IMR-90 (cell line): ENCODE measurements around the gene CD248. TPM values are rescaled to one million over a fixed set of nuclear protein-coding genes. Genes with fewer than 3 reads are reported as not detected.

ENCODE experiments used
- ATAC-seq: fragments of 200-7000 bp; cut with Tn5 transposase; 2 replicates; pipeline ENCODE4 v1.9.1; 2020; ENCODE audit warnings: low read depth, mild to moderate bottlenecking, moderate library complexity
- BruUV-seq: library from RNA; stranded (reverse); fragments of 400-500 nt; replicated peaks from 2 replicates; lab custom pipeline; 2021; lab: Mats Ljungman, UMichigan
- CTCF ChIA-PET: fragments of 300-600 bp; formaldehyde crosslinking; extraction: SDS; loops from one replicate; lab custom pipeline; 2021; ENCODE audit warnings: antibody characterized with exemption; lab: Yijun Ruan, JAX
- POLR2A ChIA-PET: fragments of 300-600 bp; sonication (Branson Sonifier 250); formaldehyde crosslinking; loops from one replicate; lab custom pipeline; 2022; ENCODE audit warnings: antibody characterized with exemption; ENCODE audit not compliant: unreplicated experiment; lab: Charles Lee
- DNase-seq: peaks from one replicate; pipeline ENCODE4 v3.0.0; 2013
- H2AFZ ChIP-seq: replicated peaks from 2 replicates; pipeline ENCODE3; 2013; ENCODE audit warnings: low read length, mild to moderate bottlenecking; ENCODE audit not compliant: poor library complexity
- H2AK5ac ChIP-seq: 2 replicates; pipeline ENCODE4 v1.6.1; 2013; ENCODE audit warnings: low read depth, low read length, inconsistent platforms
- H2AK9ac ChIP-seq: replicated peaks from 2 replicates; pipeline ENCODE3; 2013; ENCODE audit warnings: mild to moderate bottlenecking, low read depth, low read length, moderate library complexity; ENCODE audit not compliant: poor library complexity
- H2BK120ac ChIP-seq: 2 replicates; pipeline ENCODE4 v1.6.1; 2013; ENCODE audit warnings: low read depth, low read length, inconsistent platforms
- H2BK15ac ChIP-seq: 3 replicates; pipeline ENCODE4 v1.6.1; 2013; ENCODE audit warnings: low read depth, low read length, inconsistent platforms
- H2BK20ac ChIP-seq: 2 replicates; pipeline ENCODE4 v1.6.1; 2013; ENCODE audit warnings: low read depth, mild to moderate bottlenecking, inconsistent platforms, low read length, moderate library complexity
- H2BK5ac ChIP-seq: 2 replicates; pipeline ENCODE4 v1.6.1; 2013; ENCODE audit warnings: mild to moderate bottlenecking, low read depth, low read length, inconsistent platforms; ENCODE audit not compliant: poor library complexity, severe bottlenecking
- H3K14ac ChIP-seq: replicated peaks from 2 replicates; pipeline ENCODE4 v1.6.1; 2013; ENCODE audit warnings: low read depth, low read length, inconsistent platforms
- H3K18ac ChIP-seq: 2 replicates; pipeline ENCODE4 v1.6.1; 2013; ENCODE audit warnings: low read depth, low read length, control low read depth
- H3K23ac ChIP-seq: 2 replicates; pipeline ENCODE4 v1.6.1; 2013; ENCODE audit warnings: low read depth, low read length, inconsistent platforms
- H3K27ac ChIP-seq: 2 replicates; pipeline ENCODE4 v1.5.1; 2013; ENCODE audit warnings: mild to moderate bottlenecking, control low read depth, low read length; ENCODE audit not compliant: insufficient read depth
- H3K27me3 ChIP-seq: 2 replicates; pipeline ENCODE4 v1.6.1; 2013; ENCODE audit warnings: low read length; ENCODE audit not compliant: control insufficient read depth, insufficient read depth
- H3K36me3 ChIP-seq: 2 replicates; pipeline ENCODE4 v1.6.1; 2013; ENCODE audit warnings: low read length, mixed read lengths; ENCODE audit not compliant: control insufficient read depth, insufficient read depth
- H3K4ac ChIP-seq: 2 replicates; pipeline ENCODE4 v1.6.1; 2013; ENCODE audit warnings: low read depth, low read length, inconsistent platforms
- H3K4me1 ChIP-seq: 2 replicates; pipeline ENCODE4 v1.6.1; 2013; ENCODE audit warnings: low read length, mixed read lengths; ENCODE audit not compliant: control insufficient read depth, insufficient read depth
- H3K4me2 ChIP-seq: 2 replicates; pipeline ENCODE4 v1.6.1; 2013; ENCODE audit warnings: low read depth, mild to moderate bottlenecking, control low read depth, low read length, moderate library complexity
- H3K4me3 ChIP-seq: 2 replicates; pipeline ENCODE4 v1.5.1; 2013; ENCODE audit warnings: low read depth, mild to moderate bottlenecking, control low read depth, low read length, moderate library complexity; ENCODE audit not compliant: insufficient read depth
- H3K56ac ChIP-seq: 2 replicates; pipeline ENCODE4 v1.6.1; 2013; ENCODE audit warnings: low read length, inconsistent platforms; ENCODE audit not compliant: insufficient read depth; ENCODE audit errors: extremely low read depth
- H3K79me1 ChIP-seq, 2 experiments: 2 replicates each; pipeline ENCODE4 v1.6.1; 2013; ENCODE audit warnings: low read length in 2 of 2, inconsistent platforms in 1 of 2, low read depth in 1 of 2
- H3K9ac ChIP-seq: 2 replicates; pipeline ENCODE4 v1.6.1; 2013; ENCODE audit warnings: low read depth, low read length, control low read depth
- H3K9me1 ChIP-seq: 2 replicates; pipeline ENCODE4 v1.6.1; 2013; ENCODE audit warnings: low read length, inconsistent platforms; ENCODE audit not compliant: insufficient read depth
- H3K9me3 ChIP-seq: 2 replicates; pipeline ENCODE4 v1.6.1; 2013; ENCODE audit warnings: low read length; ENCODE audit not compliant: control insufficient read depth, insufficient read depth
- H4K20me1 ChIP-seq: 2 replicates; pipeline ENCODE4 v1.6.1; 2013; ENCODE audit warnings: low read length, inconsistent platforms; ENCODE audit not compliant: insufficient read depth
- H4K5ac ChIP-seq: 2 replicates; pipeline ENCODE4 v1.6.1; 2013; ENCODE audit warnings: mild to moderate bottlenecking, low read depth, low read length, control low read depth
- H4K8ac ChIP-seq, 2 experiments: 2 replicates each; pipeline ENCODE4 v1.6.1; 2013; ENCODE audit warnings: low read depth in 2 of 2, low read length in 2 of 2, control low read depth in 1 of 2, inconsistent platforms in 1 of 2
- H4K91ac ChIP-seq: 2 replicates; pipeline ENCODE4 v1.6.1; 2013; ENCODE audit warnings: low read depth, low read length, inconsistent platforms; ENCODE audit not compliant: insufficient read depth
- BHLHE40 ChIP-seq: fragments of 150-350 bp; IDR thresholded peaks from 2 replicates; pipeline ENCODE4 v1.6.1; 2016; ENCODE audit warnings: mild to moderate bottlenecking, low read depth, low read length
- CEBPB ChIP-seq: IDR thresholded peaks from 2 replicates; pipeline ENCODE4 v1.6.1; 2012; ENCODE audit warnings: low read depth, low read length, improper control_type of control experiment
- CHD1 ChIP-seq: IDR thresholded peaks from 2 replicates; pipeline ENCODE4 v1.6.1; 2012; ENCODE audit warnings: low read depth, low read length, improper control_type of control experiment
- FOS ChIP-seq: fragments of 150-350 bp; IDR thresholded peaks from 2 replicates; pipeline ENCODE4 v1.6.1; 2016; ENCODE audit warnings: low read depth, low read length
- MAFK ChIP-seq: IDR thresholded peaks from 2 replicates; pipeline ENCODE4 v1.6.1; 2012; ENCODE audit warnings: low read depth, low read length, improper control_type of control experiment
- MAZ ChIP-seq: IDR thresholded peaks from 2 replicates; pipeline ENCODE4 v1.6.1; 2012; ENCODE audit warnings: low read depth, mild to moderate bottlenecking, low read length, improper control_type of control experiment, moderate library complexity, borderline replicate concordance
- MXI1 ChIP-seq: IDR thresholded peaks from 2 replicates; pipeline ENCODE4 v1.6.1; 2012; ENCODE audit warnings: low read depth, mild to moderate bottlenecking, low read length, moderate library complexity, borderline replicate concordance
- NFE2L2 ChIP-seq: fragments of 150-350 bp; IDR thresholded peaks from 2 replicates; pipeline ENCODE4 v1.6.1; 2016; ENCODE audit warnings: low read depth, mild to moderate bottlenecking, low read length
- POLR2A ChIP-seq: IDR thresholded peaks from 2 replicates; pipeline ENCODE4 v1.6.1; 2012; ENCODE audit warnings: mild to moderate bottlenecking, low read depth, low read length
- RAD21 ChIP-seq: IDR thresholded peaks from 2 replicates; pipeline ENCODE4 v1.6.1; 2012; ENCODE audit warnings: low read length, improper control_type of control experiment
- RCOR1 ChIP-seq: IDR thresholded peaks from 2 replicates; pipeline ENCODE4 v1.6.1; 2012; ENCODE audit warnings: mild to moderate bottlenecking, low read length, improper control_type of control experiment; ENCODE audit not compliant: insufficient replicate concordance
- RFX5 ChIP-seq: IDR thresholded peaks from 2 replicates; pipeline ENCODE4 v1.8.0; 2012; ENCODE audit warnings: low read depth, mild to moderate bottlenecking, low read length, moderate library complexity
- SMC3 ChIP-seq: fragments of 150-350 bp; IDR thresholded peaks from 2 replicates; pipeline ENCODE4 v1.6.1; 2016; ENCODE audit warnings: low read depth, mild to moderate bottlenecking, antibody characterized with exemption, low read length, moderate library complexity
- WGBS, 2 experiments: methylation state at CpG; one replicate each; pipeline versions ENCODE4 v1.1.5 to v1.1.7; 2013; ENCODE audit warnings: missing lambda C conversion rate in 2 of 2; ENCODE audit not compliant: insufficient read length in 1 of 2; ENCODE audit errors: extremely low coverage in 2 of 2; 5-methylcytosine and 5-hydroxymethylcytosine counted together
- dilution Hi-C: fragments of 300-500 bp; cut with HindIII; formaldehyde crosslinking; loops from one replicate; pipeline ENCODE4 v1.14.3; 2018; ENCODE audit warnings: low sequenced_read_pairs; ENCODE audit not compliant: unreplicated experiment
- in situ Hi-C: fragments of 300-500 bp; cut with MboI; formaldehyde crosslinking; loops from 3 replicates; pipeline ENCODE4 v1.14.3; 2019; ENCODE audit warnings: low sequenced_read_pairs, inconsistent platforms, mixed read lengths
- intact Hi-C: fragments of 100-400 bp; cut with micrococcal nuclease; formaldehyde crosslinking; loops from 2 replicates; pipeline ENCODE4 v1.10.0; 2022
- polyA plus RNA-seq, 3 experiments: library from polyadenylated mRNA; depleted of rRNA; stranded (reverse); fragments of >200 nt; gene quantifications; 2 replicates each; pipeline ENCODE4 v1.2.3, GENCODE V29; 2012; ENCODE audit warnings: low replicate concordance in 1 of 3
- total RNA-seq: library from RNA; depleted of rRNA; stranded (reverse); fragments of >200 nt; gene quantifications from 2 replicates; pipeline ENCODE4 v1.2.3, GENCODE V29; 2012
- TF ChIP-seq, protein P1 (sequence below): fragments of 150-350 bp; IDR thresholded peaks from 2 replicates; pipeline ENCODE4 v1.6.1; 2016; ENCODE audit warnings: low read depth, mild to moderate bottlenecking, low read length, moderate library complexity, borderline replicate concordance
- TF ChIP-seq, protein P2 (sequence below): fragments of 150-350 bp; IDR thresholded peaks from 2 replicates; pipeline ENCODE4 v1.6.1; 2017; ENCODE audit warnings: mild to moderate bottlenecking, antibody characterized with exemption, low read length, low read depth
- TF ChIP-seq, protein P3 (sequence below): conservative IDR thresholded peaks from 2 replicates; pipeline ENCODE4 v1.5.1; 2012; ENCODE audit warnings: mild to moderate bottlenecking, low read depth, low read length, improper control_type of control experiment

Gene CD248
- total and polyA plus RNA-seq, 2 of the 4 experiments (the other 2 are of a cell fraction) = 19.5 to 223 TPM

DNA sequence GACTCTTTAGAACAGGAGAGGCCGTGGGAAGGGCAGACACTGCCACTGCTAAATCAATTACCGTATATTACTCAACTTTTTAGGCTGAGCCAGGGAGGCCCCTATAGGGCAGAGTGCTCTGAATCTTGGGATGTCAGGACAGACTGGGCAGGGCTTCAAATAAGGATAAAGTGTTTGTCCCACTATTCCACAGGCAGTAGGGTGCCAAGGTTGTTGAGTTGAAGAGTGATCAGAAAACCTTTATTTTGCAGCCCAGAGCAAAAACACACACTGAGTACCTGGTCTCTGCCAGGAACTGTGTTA lies 32.2 kb upstream of the CD248 start:
- no peak for TF ChIP-seq MAZ
- no peak for TF ChIP-seq MAFK
- TF ChIP-seq NFE2L2 = no peak
- no peak for TF ChIP-seq CEBPB
- TF ChIP-seq SMC3 = no peak
- no peak for TF ChIP-seq RAD21
- TF ChIP-seq, protein P1, sequence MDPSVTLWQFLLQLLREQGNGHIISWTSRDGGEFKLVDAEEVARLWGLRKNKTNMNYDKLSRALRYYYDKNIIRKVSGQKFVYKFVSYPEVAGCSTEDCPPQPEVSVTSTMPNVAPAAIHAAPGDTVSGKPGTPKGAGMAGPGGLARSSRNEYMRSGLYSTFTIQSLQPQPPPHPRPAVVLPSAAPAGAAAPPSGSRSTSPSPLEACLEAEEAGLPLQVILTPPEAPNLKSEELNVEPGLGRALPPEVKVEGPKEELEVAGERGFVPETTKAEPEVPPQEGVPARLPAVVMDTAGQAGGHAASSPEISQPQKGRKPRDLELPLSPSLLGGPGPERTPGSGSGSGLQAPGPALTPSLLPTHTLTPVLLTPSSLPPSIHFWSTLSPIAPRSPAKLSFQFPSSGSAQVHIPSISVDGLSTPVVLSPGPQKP = no peak
- TF ChIP-seq POLR2A = no peak
- no peak for TF ChIP-seq MXI1
- TF ChIP-seq, protein P2, sequence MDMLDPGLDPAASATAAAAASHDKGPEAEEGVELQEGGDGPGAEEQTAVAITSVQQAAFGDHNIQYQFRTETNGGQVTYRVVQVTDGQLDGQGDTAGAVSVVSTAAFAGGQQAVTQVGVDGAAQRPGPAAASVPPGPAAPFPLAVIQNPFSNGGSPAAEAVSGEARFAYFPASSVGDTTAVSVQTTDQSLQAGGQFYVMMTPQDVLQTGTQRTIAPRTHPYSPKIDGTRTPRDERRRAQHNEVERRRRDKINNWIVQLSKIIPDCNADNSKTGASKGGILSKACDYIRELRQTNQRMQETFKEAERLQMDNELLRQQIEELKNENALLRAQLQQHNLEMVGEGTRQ = no peak
- TF ChIP-seq FOS = no peak
- no peak for TF ChIP-seq CHD1
- TF ChIP-seq RCOR1 = no peak
- no peak for TF ChIP-seq BHLHE40
- TF ChIP-seq, protein P3, sequence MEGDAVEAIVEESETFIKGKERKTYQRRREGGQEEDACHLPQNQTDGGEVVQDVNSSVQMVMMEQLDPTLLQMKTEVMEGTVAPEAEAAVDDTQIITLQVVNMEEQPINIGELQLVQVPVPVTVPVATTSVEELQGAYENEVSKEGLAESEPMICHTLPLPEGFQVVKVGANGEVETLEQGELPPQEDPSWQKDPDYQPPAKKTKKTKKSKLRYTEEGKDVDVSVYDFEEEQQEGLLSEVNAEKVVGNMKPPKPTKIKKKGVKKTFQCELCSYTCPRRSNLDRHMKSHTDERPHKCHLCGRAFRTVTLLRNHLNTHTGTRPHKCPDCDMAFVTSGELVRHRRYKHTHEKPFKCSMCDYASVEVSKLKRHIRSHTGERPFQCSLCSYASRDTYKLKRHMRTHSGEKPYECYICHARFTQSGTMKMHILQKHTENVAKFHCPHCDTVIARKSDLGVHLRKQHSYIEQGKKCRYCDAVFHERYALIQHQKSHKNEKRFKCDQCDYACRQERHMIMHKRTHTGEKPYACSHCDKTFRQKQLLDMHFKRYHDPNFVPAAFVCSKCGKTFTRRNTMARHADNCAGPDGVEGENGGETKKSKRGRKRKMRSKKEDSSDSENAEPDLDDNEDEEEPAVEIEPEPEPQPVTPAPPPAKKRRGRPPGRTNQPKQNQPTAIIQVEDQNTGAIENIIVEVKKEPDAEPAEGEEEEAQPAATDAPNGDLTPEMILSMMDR = no peak
- no peak for TF ChIP-seq RFX5
- H4K8ac ChIP-seq = no peak overlapping the region
- no peak overlapping the region for H3K4me2 ChIP-seq
- no peak overlapping the region for H3K27ac ChIP-seq
- no peaks in the 10 kb centered on the region for H3K9me3 ChIP-seq
- intact Hi-C loops (no loop called here), in situ Hi-C loops (no loop called here), dilution Hi-C loops (no loop called here)
- ChIA-PET POLR2A (no interaction called here), CTCF (interaction anchor here (0.7 kb wide), 1 partner anchor 289 kb away, joined by 6 read pairs; no protein-coding TSS in a partner anchor)
- no peak overlapping the region for H3K4ac ChIP-seq
- no peak for DNase-seq
- no peak overlapping the region for H2AFZ ChIP-seq
- ATAC-seq = no peak
- peaks cover 12% of the 10 kb centered on the region for H3K4me1 ChIP-seq
- H3K14ac ChIP-seq = no peak overlapping the region
- no peak overlapping the region for H2BK20ac ChIP-seq
- peaks cover 7 to 30% of the 10 kb centered on the region in 2 experiments for H3K79me1 ChIP-seq
- H3K27me3 ChIP-seq = no peaks in the 10 kb centered on the region
- H4K5ac ChIP-seq = no peak overlapping the region
- peaks cover 12% of the 10 kb centered on the region; the same call in 1 of the 2 replicates for H3K9me1 ChIP-seq
- H3K56ac ChIP-seq = no peak overlapping the region
- no peak overlapping the region for H2AK9ac ChIP-seq
- no peak overlapping the region for H2BK120ac ChIP-seq
- no peak overlapping the region for H3K4me3 ChIP-seq
- BruUV-seq = no TSS peak
- WGBS, 2 experiments = no CpG with 5 or more reads among the region's 2 CpGs
- no peak overlapping the region for H2BK5ac ChIP-seq
- no peak overlapping the region for H2AK5ac ChIP-seq
- no peaks in the 10 kb centered on the region for H3K36me3 ChIP-seq
- H3K23ac ChIP-seq = no peak overlapping the region
- H4K91ac ChIP-seq = no peak overlapping the region
- peaks cover 12% of the 10 kb centered on the region for H4K20me1 ChIP-seq
- H2BK15ac ChIP-seq = no peak overlapping the region
- H3K18ac ChIP-seq = no peak overlapping the region
- H3K9ac ChIP-seq = no peak overlapping the region
